Endothelial cell (in vitro differentiated cells): ENCODE measurements around the gene ARFGAP1. TPM values are rescaled to one million over a fixed set of nuclear protein-coding genes. Genes with fewer than 3 reads are reported as not detected.

Source experiments
- DNase-seq: peaks from one replicate; pipeline ENCODE4 v3.0.0; 2021; ENCODE audit warnings: low spot score
- H3K27ac Mint-ChIP-seq: one replicate; pipeline ENCODE4 v1.8.0; 2021; ENCODE audit warnings: mixed read lengths, inconsistent platforms; ENCODE audit not compliant: unreplicated experiment
- H3K27me3 Mint-ChIP-seq: one replicate; pipeline ENCODE4 v1.8.0; 2021; ENCODE audit warnings: mild to moderate bottlenecking, moderate library complexity, mixed read lengths, inconsistent platforms; ENCODE audit not compliant: unreplicated experiment
- H3K36me3 Mint-ChIP-seq: one replicate; pipeline ENCODE4 v1.8.0; 2021; ENCODE audit warnings: mild to moderate bottlenecking, low read depth, mixed read lengths, inconsistent platforms; ENCODE audit not compliant: unreplicated experiment
- H3K4me1 Mint-ChIP-seq: one replicate; pipeline ENCODE4 v1.8.0; 2021; ENCODE audit warnings: mild to moderate bottlenecking, mixed read lengths, inconsistent platforms; ENCODE audit not compliant: unreplicated experiment
- H3K4me3 Mint-ChIP-seq: one replicate; pipeline ENCODE4 v1.8.0; 2021; ENCODE audit warnings: mild to moderate bottlenecking, mixed read lengths, inconsistent platforms; ENCODE audit not compliant: unreplicated experiment
- H3K9me3 Mint-ChIP-seq: one replicate; pipeline ENCODE4 v1.8.0; 2021; ENCODE audit warnings: mixed read lengths, inconsistent platforms; ENCODE audit not compliant: unreplicated experiment
- CTCF ChIP-seq: fragments of 200-600 bp; sonication (generic); IDR thresholded peaks from one replicate; pipeline ENCODE4 v1.5.0; 2021; ENCODE audit warnings: antibody characterized with exemption; ENCODE audit not compliant: unreplicated experiment
- total RNA-seq: library from RNA; stranded (reverse); fragmentation: NEBNext Ultra II Directional; extraction: Animal tissue kit (Norgen Biotek cat#: 25700); gene quantifications from one replicate; pipeline ENCODE4 v1.2.1, GENCODE V29; 2021; ENCODE audit not compliant: unreplicated experiment

The ARFGAP1 gene
- total RNA-seq, 1 donor from 2014 or later: 106 TPM

GRCh38 chr20:63252284-63252711 lies 20.3 kb upstream of the ARFGAP1 start:
- no peak for TF ChIP-seq CTCF
- Mint-ChIP-seq H3K4me3 (no peak overlapping the region), H3K27ac (no peak overlapping the region), H3K9me3 (peaks cover 4% of the 10 kb centered on the region), H3K27me3 (peaks cover 13% of the 10 kb centered on the region), H3K4me1 (peaks cover 14% of the 10 kb centered on the region), H3K36me3 (peaks cover 14% of the 10 kb centered on the region)
- DNase-seq: no peak

- no peak for DNase-seq
- H3K36me3 Mint-ChIP-seq: peaks cover 19% of the 10 kb centered on the region
- peaks cover 15% of the 10 kb centered on the region for H3K27me3 Mint-ChIP-seq
- no peak for TF ChIP-seq CTCF
- H3K4me3 Mint-ChIP-seq: peak overlapping the region; percentile 38
- peaks cover 19% of the 10 kb centered on the region for H3K4me1 Mint-ChIP-seq
- peaks cover 4% of the 10 kb centered on the region for H3K9me3 Mint-ChIP-seq
- H3K27ac Mint-ChIP-seq: no peak overlapping the region
Measured at GRCh38 chr20:63253065-63253437, 19.6 kb upstream of the ARFGAP1 start.

- Mint-ChIP-seq H3K4me1 (peaks cover 23% of the 10 kb centered on the region), H3K4me3 (no peak overlapping the region), H3K9me3 (peaks cover 4% of the 10 kb centered on the region), H3K27ac (no peak overlapping the region), H3K27me3 (peaks cover 13% of the 10 kb centered on the region), H3K36me3 (peaks cover 19% of the 10 kb centered on the region)
- DNase-seq: peak; percentile 40
- TF ChIP-seq CTCF: no peak
Measured at GRCh38 chr20:63253438-63254231, 19.0 kb upstream of the ARFGAP1 start.

- Mint-ChIP-seq H3K27ac (no peak within 1 kb of the TSS), H3K4me1 (peaks cover 26% of the 10 kb centered on the region), H3K27me3 (peaks cover 10% of the 10 kb centered on the region), H3K4me3 (no peak within 1 kb of the TSS), H3K36me3 (peaks cover 19% of the 10 kb centered on the region), H3K9me3 (peaks cover 4% of the 10 kb centered on the region)
- DNase-seq: no peak
- no peak for TF ChIP-seq CTCF
Measured at GRCh38 chr20:63254232-63254605, 18.4 kb upstream of the ARFGAP1 start, which contains the start of gene NKAIN4. NKAIN4 (minus strand) TSS chr20:63254463; CDS start chr20:63254450, 13 bp downstream.
